Stimulated activated CD4-positive, alpha-beta T cell treated with anti-CD3 and anti-CD28 coated beads, Interleukin-4, amount 100 ng/mL, for 1 hour (primary cell): Measurements from ENCODE around the gene ARAP3.
"Not testable (repeated sequence)": the region's sequence is repeated elsewhere in the genome, so short reads cannot be mapped to it uniquely, and the experiment has no call there.

Source experiments
- DNase-seq: peaks from one replicate; pipeline ENCODE4 v3.0.0-alpha.2; 2020

ARAP3 gene, protein sequence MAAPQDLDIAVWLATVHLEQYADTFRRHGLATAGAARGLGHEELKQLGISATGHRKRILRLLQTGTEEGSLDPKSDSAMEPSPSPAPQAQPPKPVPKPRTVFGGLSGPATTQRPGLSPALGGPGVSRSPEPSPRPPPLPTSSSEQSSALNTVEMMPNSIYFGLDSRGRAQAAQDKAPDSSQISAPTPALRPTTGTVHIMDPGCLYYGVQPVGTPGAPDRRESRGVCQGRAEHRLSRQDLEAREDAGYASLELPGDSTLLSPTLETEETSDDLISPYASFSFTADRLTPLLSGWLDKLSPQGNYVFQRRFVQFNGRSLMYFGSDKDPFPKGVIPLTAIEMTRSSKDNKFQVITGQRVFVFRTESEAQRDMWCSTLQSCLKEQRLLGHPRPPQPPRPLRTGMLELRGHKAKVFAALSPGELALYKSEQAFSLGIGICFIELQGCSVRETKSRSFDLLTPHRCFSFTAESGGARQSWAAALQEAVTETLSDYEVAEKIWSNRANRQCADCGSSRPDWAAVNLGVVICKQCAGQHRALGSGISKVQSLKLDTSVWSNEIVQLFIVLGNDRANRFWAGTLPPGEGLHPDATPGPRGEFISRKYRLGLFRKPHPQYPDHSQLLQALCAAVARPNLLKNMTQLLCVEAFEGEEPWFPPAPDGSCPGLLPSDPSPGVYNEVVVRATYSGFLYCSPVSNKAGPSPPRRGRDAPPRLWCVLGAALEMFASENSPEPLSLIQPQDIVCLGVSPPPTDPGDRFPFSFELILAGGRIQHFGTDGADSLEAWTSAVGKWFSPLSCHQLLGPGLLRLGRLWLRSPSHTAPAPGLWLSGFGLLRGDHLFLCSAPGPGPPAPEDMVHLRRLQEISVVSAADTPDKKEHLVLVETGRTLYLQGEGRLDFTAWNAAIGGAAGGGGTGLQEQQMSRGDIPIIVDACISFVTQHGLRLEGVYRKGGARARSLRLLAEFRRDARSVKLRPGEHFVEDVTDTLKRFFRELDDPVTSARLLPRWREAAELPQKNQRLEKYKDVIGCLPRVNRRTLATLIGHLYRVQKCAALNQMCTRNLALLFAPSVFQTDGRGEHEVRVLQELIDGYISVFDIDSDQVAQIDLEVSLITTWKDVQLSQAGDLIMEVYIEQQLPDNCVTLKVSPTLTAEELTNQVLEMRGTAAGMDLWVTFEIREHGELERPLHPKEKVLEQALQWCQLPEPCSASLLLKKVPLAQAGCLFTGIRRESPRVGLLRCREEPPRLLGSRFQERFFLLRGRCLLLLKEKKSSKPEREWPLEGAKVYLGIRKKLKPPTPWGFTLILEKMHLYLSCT (N-terminal part only)

DNA sequence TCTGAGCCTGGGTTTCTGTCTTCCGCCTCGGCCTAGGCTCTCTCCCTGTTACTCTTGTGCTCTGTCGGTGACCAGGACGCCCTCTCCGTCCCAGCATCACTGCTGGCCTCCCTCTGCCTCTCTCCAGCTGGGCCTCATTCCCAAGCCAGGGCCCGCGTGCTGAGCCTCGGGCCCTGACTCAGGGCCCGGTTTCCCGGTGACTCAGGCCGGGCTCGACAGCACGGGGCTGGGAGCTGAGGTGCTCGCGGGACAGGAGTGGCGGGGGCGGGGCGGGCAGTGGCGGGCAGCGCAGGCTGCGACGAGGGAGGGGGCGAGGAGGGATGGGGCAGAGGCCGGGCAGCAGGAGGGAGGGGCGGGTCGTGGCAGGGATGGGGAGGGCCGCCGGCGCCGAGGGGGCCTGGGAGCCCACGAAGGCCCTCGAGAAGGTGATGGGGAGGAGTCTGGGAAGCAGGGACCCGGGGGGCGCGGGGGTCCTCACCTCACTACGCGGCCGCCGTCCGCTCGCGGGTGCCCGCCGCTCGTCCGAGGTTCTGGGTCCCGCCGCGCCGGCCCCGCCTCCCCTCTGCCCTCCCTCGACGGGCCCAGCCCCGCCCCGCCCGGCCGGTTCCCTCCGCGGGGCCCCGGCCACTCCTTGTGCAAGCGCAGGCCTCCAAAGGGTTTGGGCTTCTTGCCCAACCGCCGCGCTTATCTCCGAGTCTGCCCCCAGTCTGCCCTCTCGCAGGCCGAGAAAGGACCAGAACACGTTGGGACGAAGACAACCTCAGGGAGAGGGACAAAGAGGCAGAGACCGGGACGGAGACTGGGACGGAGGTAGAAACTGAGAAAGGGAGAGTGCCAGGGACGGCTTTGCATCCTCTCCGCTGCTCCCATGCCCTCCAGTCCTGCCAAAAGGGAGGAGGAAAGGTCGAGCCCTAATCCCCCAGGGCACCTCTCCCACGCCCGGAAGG lies at the start of gene ARAP3:
Gene ARAP3 (minus strand): TSS at position 536 of the 947 bp plus-strand sequence. CDS start 1,744 bp downstream, outside the sequence.
- DNase-seq = peak; percentile 41

DNA sequence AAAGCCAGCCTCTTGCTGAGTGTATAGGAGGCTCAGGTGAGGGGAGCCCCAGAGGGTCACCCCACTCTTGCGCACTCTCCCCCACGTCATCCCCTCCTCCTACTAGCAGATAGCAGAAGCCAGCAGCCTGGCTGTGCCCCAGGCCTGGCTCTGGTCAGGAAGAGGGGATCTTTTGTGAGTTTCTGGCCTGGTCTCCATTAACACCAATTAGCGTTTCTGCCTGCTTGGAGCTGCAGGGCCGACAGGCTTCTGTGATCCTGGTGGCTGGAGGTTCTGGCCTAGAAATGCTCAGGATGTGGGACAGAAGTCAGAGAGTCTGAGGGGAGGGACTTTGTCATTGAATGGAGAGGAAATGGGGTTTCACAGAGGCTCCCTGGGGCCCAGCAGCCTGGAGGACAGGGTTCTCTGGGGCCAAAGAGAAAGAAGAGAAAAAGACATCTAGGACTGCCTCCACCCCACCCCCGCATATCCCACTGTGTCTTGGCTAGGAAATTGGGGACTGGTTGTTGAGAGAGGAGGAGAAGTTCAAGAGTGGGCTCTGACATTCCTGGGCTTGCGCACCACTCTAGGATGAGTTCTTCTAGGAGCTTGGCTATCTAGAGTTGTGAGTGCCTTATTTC lies 47.5 kb upstream of the ARAP3 start:
- no peak for DNase-seq

DNA sequence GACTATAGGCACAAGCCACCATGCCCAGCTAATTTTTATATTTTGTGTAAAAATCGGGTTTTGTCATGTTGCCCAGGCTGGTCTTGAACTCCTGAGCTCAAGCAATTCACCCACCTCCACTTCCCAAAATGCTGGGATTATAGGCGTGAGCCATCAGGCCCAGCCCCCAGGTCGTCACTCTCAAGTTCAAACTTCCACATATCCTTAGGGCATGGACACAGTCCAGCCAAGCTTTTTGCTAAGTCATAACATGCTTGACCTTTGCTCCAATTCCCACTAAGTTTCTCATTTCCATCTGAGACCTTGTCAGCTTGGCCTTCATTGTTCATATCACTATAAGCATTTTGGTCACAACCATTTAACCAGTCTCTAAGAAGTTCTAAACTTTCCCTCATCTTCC lies 43.9 kb upstream of the ARAP3 start:
- DNase-seq = no peak

DNA sequence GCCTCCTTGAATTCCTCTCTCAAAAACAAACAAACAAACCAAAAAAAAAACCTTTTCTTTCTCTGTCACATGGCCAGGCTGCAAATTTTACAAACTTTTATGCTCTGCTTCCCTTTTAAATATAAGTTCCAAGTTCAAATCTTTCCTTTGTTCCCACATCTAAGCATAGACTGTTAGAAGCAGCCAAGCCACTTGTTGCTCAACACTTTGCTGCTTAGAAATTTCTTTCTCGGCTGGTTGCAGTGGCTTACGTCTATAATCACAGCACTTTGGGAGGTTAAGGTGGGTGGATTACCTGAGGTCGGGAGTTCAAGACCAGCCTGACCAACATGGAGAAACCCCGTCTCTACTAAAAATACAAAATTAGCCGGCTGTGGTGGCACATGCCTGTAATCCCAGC lies 43.1 kb upstream of the ARAP3 start:
- not testable (repeated sequence) for DNase-seq

DNA sequence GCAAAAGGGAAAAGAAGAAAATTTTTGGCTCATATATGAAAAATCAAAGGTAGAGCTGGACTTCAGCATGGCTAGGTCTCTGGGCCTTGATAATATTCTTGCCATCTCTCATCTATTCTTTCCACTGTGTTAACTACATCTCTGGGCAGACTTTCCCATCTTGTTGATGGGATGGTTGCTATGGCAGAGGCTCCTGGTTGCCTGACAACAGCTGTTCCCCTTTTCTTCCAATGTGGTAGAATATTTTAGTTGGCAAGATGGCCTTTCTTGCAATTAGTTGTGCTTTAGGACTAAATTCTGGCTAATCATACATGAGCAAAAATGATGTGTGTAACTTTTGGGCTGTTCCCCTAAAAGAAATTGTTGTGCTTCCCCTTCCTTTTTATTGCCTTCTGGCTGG lies 40.2 kb upstream of the ARAP3 start:
- DNase-seq = no peak

DNA sequence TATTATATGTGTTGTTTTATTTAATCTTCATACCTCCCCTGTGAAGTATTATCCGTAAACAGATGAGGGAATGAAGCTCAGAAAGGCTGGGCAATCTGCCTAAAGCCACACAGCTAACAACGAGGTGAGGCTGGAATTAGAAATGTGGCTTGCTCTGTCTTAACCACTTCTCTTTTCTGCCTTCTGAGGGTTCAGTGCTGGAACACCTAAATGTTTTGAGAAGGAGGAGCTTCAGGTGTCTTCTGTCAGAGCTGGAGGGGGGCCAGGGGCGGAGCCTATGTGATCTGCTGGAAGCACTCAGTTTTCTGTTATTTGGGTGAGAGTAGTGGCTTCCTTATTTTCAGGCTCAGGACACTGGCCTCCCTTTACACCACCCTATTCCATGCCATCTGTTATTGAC lies 35.0 kb upstream of the ARAP3 start:
- DNase-seq = no peak

DNA sequence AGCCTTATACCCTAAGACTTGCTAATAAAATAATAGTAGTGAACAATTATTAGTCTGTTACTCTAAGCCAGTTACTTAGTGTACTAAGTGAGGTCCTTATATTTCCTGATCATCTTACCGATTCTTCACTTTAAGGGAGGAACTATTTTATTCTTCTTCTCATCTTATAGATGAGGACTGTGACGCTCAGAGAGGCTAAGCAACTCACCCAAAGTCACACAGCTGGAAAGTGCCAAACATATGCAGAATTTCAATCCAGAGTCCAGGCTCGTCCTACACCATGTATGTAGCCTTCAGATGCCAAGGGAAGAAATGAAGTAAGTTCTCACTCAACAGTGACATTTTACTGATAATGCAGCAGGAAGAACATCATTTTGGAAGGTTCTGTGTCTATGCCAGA lies 34.4 kb upstream of the ARAP3 start:
- no peak for DNase-seq

DNA sequence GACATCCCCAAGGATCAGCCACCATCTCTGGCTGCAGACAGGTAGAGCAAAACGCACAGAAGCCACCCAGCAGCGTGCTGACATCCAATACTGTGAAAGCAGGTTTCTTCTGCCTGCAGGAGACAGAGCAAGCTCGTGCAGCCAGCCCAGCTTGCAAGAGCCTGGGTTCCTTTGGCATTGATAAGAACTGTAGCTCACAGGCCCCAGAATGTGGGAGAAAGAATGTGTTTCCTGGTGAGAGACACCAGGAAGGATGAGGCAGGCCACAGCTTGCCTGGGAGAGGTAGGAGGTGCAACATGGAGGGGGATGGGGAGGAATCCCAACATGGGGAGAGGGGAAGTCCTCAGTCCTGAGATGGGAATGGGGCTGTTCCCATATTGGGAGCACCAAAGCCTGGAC lies 34.0 kb upstream of the ARAP3 start:
- DNase-seq = no peak

DNA sequence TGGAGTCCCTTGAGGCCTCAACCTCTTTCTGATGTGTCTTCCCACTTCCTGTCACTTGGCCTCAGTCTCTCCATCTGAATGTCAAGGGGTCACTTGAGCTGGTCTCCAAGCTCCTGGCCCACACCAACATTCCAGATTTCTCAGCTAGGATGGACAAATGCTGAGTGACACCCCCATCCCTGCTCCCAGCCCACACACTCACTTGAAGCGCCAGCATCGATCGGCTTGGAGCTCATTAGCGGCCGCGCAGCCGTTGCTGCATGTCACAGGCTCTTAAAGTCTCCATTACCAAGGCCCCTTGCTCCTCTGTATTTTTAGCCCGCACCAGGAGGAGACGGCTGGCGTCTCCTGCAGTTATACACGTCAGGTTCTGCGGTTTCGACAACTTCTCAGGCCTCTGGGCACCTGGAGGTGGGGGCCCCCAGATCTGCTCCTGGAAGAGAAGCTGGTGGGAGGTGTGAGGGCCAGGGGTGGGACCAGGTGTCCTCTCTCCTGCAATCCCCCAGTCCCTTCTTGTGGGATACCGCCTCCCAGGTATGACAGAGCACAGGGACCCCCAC lies 33.4 kb upstream of the ARAP3 start:
- no peak for DNase-seq

DNA sequence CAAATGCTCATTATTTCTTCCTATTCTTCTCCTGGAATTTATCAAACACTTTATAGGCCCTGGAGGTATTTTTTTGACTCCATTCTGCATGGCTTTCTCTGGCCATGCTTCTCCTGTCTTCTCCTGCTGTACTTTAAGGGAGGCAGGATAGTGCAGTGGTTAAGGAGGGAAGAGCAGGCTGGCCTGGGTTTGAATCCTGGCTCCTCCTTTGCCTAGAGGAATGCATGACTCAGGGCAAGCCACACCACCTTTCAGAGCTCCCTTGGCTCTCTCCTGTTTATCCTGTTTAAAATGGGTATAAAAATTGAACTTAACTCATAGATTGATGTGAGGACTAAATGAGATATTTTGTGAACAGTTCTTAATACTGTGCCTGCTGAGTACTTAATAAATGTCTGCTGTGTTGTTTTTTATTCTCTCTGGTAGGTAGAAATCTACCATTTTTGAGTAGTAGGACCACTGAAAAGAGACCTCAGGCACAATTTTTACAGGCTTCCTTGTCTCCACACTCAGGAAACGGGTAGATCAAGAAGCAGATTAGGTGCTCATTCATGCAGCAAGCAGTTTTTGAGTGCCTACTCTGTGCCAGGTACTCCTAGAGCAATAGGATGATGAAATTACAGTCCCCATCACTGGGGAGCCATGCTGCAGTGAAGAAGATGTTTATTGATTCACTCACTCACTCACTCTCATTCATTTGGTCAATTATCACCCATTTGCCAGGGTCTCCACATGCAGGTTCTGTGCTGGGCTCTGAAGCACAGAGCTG lies 32.7 kb upstream of the ARAP3 start:
- no peak for DNase-seq

DNA sequence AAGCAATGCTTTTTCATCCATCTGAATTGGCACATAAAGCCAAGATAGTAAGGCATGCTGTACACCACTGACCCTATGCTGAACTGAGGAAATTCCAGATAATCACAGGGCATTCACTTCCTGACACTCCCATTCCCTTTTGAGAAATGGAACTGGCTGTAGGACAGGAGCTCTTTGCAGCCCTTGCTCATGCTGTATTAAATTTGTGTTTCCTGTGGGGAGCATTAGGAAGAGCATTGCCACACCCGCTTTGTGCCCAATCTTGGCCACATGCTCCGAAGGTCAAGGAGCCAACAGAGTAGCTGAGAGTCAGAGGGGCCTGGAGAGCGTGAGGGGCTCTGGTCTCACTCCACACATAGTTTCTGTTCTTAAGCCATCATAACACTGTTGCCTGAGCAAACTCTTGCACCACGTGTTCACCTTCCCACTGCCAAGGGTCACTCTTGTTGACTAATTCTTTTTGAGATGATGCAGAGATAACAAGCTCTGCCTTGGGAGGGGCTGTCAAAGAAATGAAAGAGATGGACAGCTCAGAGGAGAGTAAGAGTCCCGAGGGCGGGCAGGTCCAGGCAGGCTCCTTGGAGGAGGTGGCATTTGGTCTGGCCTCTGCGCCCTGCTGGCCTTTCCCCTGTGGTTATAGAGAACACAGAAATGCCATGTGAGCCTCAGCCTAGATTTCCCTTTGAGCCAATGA lies 31.7 kb upstream of the ARAP3 start:
- no peak for DNase-seq

DNA sequence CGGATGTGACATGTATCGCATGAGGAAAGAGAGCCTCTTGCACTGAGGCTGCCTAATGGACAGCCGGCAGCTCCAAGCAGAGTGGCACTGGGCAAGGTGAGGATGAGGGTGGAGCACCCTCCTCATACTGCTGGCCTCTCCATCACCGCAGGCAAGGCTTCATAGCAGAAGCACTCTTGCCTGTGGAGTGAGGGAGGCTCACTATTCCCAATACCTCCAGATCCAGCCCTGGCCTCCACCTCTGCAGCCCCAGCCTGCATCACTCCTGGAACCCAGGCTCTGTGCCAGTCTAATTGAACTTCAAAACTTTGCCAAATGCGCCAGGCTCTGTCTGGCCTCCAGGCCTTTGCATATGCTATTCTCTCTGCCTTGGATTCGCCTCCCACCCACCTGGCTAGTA lies 29.7 kb upstream of the ARAP3 start:
- DNase-seq = no peak

DNA sequence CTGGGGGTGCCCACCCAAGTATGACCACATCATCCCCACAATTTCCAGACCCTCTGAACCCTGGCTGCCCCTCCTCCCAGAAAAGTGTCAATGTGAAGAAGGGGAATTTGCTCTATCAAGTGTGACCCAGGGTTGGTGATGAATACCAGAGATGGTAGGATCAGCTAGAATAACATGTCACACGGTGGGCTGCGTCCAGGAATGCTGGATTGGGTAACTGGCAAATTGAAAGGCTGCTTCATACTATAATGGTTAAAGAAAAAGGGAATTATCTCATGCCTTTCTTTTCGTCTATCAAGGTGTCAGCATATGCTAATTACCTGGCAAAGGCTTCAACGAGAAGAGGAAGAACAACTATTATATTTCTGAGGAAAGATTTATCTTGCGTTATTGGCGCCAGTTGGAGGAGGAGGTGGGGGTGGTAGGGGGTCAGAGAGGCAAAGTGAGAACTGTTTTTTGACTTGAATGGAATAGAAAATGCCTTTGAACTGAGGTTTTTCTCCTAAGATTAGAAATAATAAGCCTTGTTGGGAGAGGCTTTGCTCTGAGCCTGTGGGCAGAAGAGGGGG lies 27.8 kb upstream of the ARAP3 start:
- DNase-seq = no peak

DNA sequence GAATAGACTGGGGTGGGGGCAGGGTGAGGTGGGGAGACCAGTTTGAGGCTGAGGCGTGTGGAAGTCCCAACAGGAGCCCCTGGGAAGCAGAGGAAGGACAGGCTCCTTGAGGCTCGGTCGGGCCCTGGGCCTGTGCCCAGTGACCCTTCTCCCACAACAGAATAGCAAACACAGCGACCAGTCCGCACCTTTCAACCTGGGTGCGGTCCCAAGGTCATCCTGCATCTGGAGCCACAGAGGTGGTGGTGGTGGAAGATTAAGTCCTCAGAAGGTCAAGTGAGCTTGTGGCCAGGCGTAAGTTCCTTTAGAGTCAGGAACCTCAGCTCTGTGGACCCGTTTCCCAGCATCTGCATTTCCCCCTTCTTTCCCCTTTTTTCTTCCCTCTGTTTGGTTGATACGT lies 26.0 kb upstream of the ARAP3 start:
- DNase-seq = no peak

DNA sequence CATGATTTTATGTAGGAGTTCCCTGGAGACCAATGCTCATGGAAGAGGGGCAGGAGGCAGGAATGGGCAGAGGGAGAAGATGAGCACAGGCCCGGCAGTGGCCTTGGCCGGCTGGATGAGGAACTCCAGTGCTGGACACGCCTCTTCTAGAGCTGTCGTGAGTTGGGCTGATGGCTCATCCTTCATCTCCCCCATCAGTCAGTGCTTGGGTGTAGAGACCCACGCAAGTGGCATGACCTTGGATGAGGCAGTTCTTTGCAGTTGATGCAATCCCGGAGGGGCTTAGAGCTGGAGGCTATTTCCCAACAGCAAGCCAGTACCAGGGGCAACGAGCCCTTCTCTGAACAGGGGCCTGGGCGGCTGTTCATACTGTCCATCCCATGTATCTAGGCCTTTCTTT lies 25.5 kb upstream of the ARAP3 start:
- no peak for DNase-seq

DNA sequence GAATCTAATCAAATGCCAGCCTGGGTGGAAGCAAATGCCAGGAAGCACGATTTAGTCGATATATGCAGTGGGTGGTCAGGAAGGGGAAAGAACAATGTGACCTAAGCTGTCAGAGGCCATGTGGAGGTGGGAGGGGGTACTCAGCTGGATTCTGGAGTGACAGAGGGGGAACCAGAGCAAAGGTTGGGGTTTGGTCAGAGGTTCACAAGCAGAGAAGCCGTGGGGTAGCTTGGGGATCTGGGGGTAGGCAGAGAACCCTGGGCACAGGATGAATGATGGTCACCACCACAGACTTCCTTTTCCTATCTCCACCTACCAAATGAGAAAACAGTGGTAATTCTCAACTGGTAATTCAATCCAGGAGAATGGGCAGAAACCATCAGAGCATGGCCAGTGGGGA lies 24.1 kb upstream of the ARAP3 start:
- no peak for DNase-seq

DNA sequence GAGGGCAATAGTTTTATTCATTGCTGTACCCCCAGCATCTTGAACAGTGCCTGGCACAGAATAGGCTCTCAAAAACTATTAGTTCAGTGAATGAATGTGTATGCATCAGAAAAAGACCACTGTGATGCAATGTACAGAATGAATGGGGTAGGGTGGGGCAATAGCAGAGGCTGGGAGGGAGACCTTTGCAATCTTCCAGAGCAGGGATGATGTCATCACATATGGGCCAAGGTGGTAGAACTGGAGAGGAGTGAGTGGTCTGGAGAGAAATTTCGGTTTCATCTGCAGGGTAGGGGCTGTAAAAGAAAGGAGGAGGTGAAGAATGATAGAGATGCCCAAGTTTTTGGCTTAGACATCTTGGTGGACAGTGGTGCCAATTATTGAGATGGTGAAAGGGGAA lies 23.4 kb upstream of the ARAP3 start:
- no peak for DNase-seq

DNA sequence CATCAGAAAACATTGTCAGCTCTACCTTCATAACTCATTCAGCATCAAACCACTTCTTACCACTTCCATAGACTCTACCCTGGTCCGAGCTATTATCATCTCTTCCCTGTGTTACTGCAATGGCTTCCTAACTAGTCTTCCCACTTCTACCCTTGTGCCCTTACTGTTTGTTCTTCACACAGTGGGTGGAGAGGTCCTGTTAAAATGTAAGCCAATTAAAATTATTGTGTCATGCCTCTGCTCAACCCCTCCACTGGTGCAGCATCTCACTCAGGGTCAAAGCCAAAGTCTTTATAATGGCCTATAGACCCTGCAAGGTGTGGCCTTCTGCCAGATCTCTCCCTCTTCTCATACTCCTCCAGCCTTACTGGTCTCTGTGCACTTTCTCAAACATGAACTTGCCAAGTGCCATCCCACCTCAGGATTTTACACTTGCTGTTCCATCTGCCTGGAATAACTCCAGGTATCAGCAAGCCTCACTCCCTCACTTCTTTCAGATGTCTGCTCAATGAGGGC lies 22.8 kb upstream of the ARAP3 start:
- no peak for DNase-seq

DNA sequence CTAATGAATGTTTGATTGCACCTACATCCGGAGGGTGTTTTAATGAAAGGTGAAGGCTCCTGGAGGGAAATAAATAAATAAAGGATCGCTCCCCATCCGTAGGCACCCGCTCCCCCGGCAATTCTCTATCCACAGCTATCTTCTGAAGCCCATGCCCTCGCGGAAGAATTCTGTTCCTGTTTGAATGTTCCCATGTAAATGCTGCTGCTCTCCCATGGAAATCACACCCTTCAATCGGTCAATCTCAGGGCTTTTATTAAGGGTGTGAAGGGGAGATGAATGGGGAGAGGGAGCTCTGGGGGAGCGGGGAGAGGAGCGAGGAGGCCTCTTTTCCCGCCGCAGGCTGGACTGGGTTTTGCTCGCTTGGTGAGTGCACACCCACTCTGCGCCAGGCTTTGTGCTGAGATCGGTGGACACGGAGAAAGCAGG lies 21.1 kb upstream of the ARAP3 start:
- DNase-seq = no peak
